Activated T-cell treated with anti-CD3 and anti-CD28 coated beads for 1 hour (primary cell): ENCODE measurements around the gene PARD3.

Experiments
- DNase-seq: peaks from one replicate; pipeline ENCODE4 v3.0.0-alpha.2; 2020; ENCODE audit warnings: low read depth

Gene PARD3

DNA sequence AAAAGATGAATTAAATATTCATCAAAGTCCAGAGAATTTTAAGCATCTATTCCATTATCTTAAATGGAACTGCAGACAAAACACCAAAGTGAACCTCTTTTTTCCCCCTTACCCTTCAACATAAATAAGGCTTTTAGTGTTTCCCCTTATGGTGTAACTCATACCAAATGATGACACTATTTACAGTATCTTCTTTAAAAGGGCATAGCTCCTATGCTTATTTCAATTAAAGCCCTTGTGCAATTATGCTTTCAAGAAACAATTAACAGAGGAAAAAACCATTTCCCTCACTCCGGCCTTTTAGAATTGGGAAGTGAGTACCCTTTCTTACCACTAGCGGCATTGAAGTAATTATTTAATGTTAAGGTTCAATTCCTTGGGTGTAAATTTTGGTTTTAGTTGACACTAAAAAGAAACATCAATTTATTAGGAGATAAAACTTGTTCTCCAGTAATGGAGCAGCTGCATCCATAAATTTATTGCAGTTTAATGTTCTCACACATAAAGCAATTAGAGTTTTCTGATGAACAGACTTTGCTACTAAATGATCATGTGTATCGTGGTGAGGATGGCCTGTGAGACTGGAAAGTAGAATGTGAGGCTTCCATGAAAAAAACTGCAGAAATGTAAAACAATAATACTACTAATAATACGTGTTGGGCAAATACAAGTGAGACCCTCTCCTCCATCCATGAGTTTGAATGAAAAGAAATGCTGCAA is 661.3 kb downstream of the PARD3 start:
- DNase-seq: no peak

DNA sequence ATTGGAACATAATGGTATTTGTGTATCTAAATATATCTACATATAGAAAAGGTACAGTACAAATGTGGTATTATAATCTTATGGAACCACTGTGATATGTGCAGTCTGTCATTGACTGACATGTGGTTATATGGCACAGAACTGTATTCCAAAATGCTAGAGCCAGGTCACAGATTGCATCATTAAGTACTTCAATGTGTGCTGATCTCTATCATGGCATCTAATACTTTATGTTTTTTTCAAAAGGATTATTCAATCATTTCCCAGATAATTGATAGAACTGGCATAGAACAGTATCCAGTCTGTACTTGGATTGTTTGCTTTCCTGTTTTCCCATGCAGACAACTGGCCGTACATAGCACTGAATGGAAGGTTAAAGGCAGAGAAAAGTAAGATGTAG is 662.7 kb downstream of the PARD3 start:
- no peak for DNase-seq

DNA sequence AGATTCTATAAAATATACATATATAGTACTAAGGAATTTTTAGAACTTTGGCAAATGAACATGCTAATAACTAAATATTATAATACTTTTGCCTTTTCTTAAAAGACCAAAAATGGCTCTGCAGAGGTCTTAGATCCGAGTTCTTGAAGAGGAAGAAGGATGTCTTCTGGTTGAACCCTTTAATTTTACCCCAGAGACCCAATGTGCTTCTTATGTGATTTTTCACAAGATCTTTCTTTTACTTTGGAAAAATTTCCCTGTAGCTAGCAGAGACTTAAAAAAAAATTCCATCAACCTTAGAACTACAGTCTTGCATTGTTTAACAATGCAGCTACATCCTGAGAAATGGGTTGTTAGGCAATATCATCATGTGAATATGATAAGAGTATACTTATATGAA is 663.2 kb downstream of the PARD3 start:
- DNase-seq: no peak

- DNase-seq: no peak
Measured at GRCh38 chr10:34151481-34151880, 663.6 kb downstream of the PARD3 start.

GRCh38 chr10:34150103-34150502 is 665.0 kb downstream of the PARD3 start:
- DNase-seq: no peak

GRCh38 chr10:34148305-34148657 is 666.8 kb downstream of the PARD3 start:
- DNase-seq: no peak

GRCh38 chr10:34147641-34148304 is 667.3 kb downstream of the PARD3 start:
- no peak for DNase-seq

- DNase-seq: no peak
Measured at GRCh38 chr10:34145715-34146114, 669.4 kb downstream of the PARD3 start.

GRCh38 chr10:34143466-34143865 is 671.6 kb downstream of the PARD3 start:
- no peak for DNase-seq

DNA sequence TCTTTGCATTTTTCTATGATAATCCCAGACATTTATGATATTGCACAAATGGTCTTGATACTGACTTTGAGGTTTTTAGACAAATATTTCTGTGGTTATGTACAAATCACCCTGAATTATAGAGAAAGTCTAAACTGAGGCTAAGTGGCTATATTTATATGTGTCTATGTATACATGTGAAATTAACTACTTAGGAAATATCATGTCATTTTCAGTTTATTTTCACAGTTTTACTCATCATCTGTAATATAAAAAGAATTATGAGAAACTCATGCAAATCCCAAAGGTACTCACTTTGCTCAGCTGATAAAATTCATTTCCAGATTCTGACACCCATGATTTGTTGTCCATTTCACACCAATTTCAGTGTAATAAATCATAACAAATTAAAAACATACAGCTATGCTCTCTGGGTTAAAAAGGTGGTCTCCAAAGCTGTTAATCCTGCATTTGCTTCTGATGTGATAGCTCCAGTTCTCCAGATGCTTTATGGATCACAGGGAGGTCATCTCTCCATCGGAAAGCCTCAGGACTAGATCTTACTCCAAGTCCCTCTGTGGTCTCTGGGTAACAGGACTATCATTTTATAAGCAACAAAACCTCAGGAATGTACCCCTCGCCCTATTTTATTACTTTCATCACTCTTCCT is 673.9 kb downstream of the PARD3 start:
- DNase-seq: no peak

- DNase-seq: no peak
Measured at GRCh38 chr10:34139559-34139958, 675.5 kb downstream of the PARD3 start.

- no peak for DNase-seq
Measured at GRCh38 chr10:34137955-34138354, 677.1 kb downstream of the PARD3 start.

DNA sequence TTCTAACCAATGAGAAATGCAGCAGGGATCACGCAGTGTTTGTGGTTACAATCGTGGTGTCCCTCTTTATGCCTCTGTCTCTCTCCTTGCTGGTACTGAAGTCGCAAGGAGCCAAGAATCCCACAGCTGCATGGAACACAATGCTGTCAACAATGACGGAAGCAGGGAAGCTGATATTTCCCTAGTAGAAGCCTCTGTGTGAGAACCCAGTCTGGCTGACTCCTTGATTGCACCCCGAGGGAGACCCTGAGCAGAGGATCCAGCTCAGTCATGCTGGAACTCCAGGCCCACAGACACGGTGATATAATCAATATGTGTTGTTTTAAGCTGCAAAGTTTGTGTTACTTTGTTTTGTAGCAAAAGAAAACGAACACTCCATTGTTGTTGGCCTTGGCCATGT is 677.9 kb downstream of the PARD3 start:
- DNase-seq: no peak

- DNase-seq: no peak
Measured at GRCh38 chr10:34135515-34135914, 679.6 kb downstream of the PARD3 start.

DNA sequence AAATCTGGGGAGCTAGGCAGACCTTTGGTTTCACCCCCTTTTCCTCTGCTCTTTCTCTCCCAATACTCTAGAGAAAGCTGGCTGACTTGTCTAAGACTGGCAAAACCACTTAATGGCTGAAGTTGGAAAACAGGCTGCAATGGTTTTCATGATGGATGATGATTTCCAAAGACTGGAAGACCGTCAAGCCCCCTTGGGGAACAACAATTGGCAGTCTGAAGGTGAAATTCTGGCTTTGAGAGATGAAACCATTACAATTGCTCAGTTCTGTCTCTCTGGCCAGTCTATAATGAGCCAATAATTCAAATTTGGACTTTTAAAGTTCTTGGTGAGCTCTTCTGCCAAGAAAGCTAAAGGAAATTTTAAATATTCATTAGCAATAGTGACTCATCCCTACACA is 680.5 kb downstream of the PARD3 start:
- DNase-seq: no peak

- no peak for DNase-seq
Measured at GRCh38 chr10:34133406-34133805, 681.7 kb downstream of the PARD3 start.

DNA sequence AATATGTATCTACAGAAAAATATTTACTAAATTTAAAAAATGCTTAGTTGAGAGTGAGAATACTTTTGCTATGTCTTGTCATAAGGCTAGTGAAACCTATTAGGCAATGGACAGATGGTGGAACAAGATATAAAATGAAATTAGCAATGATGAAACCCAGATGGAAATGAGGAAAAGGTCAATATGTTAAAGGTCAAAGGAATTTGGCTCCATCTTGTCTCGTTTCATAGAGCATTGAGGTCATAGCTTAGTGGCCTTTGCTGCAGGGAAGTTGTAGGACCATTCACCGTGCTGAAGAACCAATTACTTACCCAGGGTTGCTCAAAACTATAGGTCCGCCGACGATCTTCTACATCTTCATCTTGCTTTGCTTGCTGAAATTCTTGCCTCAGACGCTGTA is 683.9 kb downstream of the PARD3 start:
- DNase-seq: no peak

DNA sequence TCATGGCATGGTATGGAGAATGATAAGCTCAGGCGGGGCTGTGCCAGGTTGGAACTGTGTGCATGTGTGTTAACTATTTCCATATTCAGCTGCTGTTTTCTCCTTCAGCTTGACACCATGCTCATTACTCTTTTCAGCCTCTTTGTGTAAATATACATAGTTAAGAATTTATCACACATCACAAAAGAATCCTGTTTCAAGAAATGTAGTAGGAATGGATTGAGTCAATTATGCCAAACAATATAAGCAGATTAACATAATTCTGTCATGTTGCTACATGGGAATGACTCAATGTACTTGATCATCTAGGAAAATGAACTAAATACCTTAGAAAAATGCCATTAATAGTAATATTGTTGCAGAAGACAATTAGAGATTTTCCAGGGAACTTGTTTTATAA is 687.4 kb downstream of the PARD3 start:
- DNase-seq: no peak

- no peak for DNase-seq
Measured at GRCh38 chr10:34126371-34127151, 688.5 kb downstream of the PARD3 start.

DNA sequence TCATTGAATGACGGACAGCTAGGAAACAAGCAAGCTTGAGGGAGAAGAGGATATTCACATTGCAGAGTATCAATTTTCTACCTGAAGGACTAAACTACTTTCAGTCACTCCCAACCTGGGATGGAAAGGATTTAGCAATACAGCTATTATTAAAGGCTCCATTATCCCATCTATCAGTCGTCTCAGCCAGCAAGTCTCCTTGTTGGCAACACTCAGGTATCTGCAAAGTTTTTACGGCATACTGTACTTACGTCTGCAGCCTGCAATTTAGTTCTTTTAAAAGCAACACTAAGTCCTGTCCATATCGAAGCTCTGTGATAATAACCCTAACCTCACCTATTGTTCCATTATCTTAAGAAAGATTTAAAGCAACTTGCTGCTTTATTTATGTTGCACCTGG is 689.4 kb downstream of the PARD3 start:
- DNase-seq: no peak

GRCh38 chr10:34124522-34125035 is 690.5 kb downstream of the PARD3 start:
- no peak for DNase-seq

- no peak for DNase-seq
Measured at GRCh38 chr10:34121781-34122622, 693.1 kb downstream of the PARD3 start.
